Common myeloid progenitor, CD34-positive (primary cell): ENCODE data around the gene KIRREL3.

Source experiments
- CTCF ChIA-PET: fragments of 350-600 bp; sonication (Branson Sonifier 250); formaldehyde crosslinking; loops from one replicate; lab custom pipeline; 2021; ENCODE audit warnings: antibody characterized with exemption; lab: Charles Lee
- POLR2A ChIA-PET: fragments of 350-600 bp; sonication (Branson Sonifier 250); formaldehyde crosslinking; loops from one replicate; lab custom pipeline; 2021; ENCODE audit warnings: antibody characterized with exemption; lab: Charles Lee
- DNase-seq, 3 donors: peaks; one replicate each; pipeline versions ENCODE4 v3.0.0 to v3.0.0-alpha.2; 2013
- H3K27ac ChIP-seq, 2 experiments: 1 replicate in 1 of 2; 2 replicates in 1 of 2; pipeline ENCODE4 v1.7.0; 2013; ENCODE audit warnings: inconsistent platforms in 2 of 2, low read length in 2 of 2, mild to moderate bottlenecking in 2 of 2, low read depth in 1 of 2, moderate library complexity in 1 of 2; ENCODE audit not compliant: severe bottlenecking in 2 of 2, insufficient read depth in 1 of 2, poor library complexity in 1 of 2
- H3K27me3 ChIP-seq, 5 experiments: replicated peaks in 2 of 5; 1 replicate in 3 of 5; 2 replicates in 2 of 5; pipeline versions ENCODE4 v1.6.1 to v1.7.0; 2013; ENCODE audit warnings: low read length in 4 of 5, mild to moderate bottlenecking in 2 of 5, moderate library complexity in 2 of 5, inconsistent platforms in 1 of 5; ENCODE audit not compliant: insufficient read depth in 5 of 5, control insufficient read depth in 4 of 5
- H3K36me3 ChIP-seq, 4 experiments: 1 replicate in 2 of 4; 2 replicates in 2 of 4; pipeline versions ENCODE4 v1.6.1 to v1.7.0; 2013; ENCODE audit warnings: low read length in 3 of 4, control low read depth in 1 of 4, mild to moderate bottlenecking in 1 of 4; ENCODE audit not compliant: control insufficient read depth in 4 of 4, insufficient read depth in 4 of 4
- H3K4me1 ChIP-seq, 4 experiments: 1 replicate in 3 of 4; 2 replicates in 1 of 4; pipeline versions ENCODE4 v1.6.1 to v1.7.1; 2013; ENCODE audit warnings: low read length in 3 of 4, mild to moderate bottlenecking in 3 of 4, control low read depth in 1 of 4, inconsistent platforms in 1 of 4, moderate library complexity in 1 of 4; ENCODE audit not compliant: control insufficient read depth in 4 of 4, insufficient read depth in 4 of 4; ENCODE audit errors: control extremely low read depth in 1 of 4
- H3K4me3 ChIP-seq, 7 experiments: 1 replicate in 4 of 7; 2 replicates in 3 of 7; pipeline versions ENCODE4 v1.5.1 to v1.7.0; 2013; ENCODE audit warnings: mild to moderate bottlenecking in 7 of 7, low read length in 6 of 7, moderate library complexity in 6 of 7, inconsistent platforms in 2 of 7, low read depth in 2 of 7, control low read depth in 1 of 7; ENCODE audit not compliant: insufficient read depth in 4 of 7, control insufficient read depth in 1 of 7; ENCODE audit errors: extremely low read depth in 1 of 7
- H3K9me3 ChIP-seq, 5 experiments: 1 replicate in 4 of 5; 2 replicates in 1 of 5; pipeline versions ENCODE4 v1.6.1 to v1.7.1; 2013; ENCODE audit warnings: low read length in 4 of 5, mild to moderate bottlenecking in 2 of 5, inconsistent platforms in 1 of 5, low read depth in 1 of 5, moderate library complexity in 1 of 5; ENCODE audit not compliant: control insufficient read depth in 4 of 5, insufficient read depth in 2 of 5; ENCODE audit errors: control extremely low read depth in 1 of 5
- WGBS: methylation state at CpG from one replicate; pipeline ENCODE4 v1.1.5; 2013; ENCODE audit not compliant: insufficient coverage; 5-methylcytosine and 5-hydroxymethylcytosine counted together

The KIRREL3 gene

GRCh38 chr11:126768702-126769101 lies 231.9 kb downstream of the KIRREL3 start:
- Histone ChIP-seq H3K9me3 (no peaks in the 10 kb centered on the region), H3K36me3 (no peaks in the 10 kb centered on the region), H3K4me1 (no peaks in the 10 kb centered on the region), H3K27ac (no peak overlapping the region), H3K27me3 (peaks cover 0 to 9% (median 0%) of the 10 kb centered on the region in 5 experiments), H3K4me3 (no peak overlapping the region)
- no peak for DNase-seq
- POLR2A ChIA-PET, result no interaction called here
- CTCF ChIA-PET, result no interaction called here
- WGBS, result 95% methylated on average over 10 of the region's 10 CpGs

GRCh38 chr11:126766440-126766839 lies 234.1 kb downstream of the KIRREL3 start:
- Histone ChIP-seq H3K36me3 (no peaks in the 10 kb centered on the region), H3K9me3 (no peaks in the 10 kb centered on the region), H3K27me3 (peaks cover 0 to 9% (median 0%) of the 10 kb centered on the region in 5 experiments), H3K4me1 (no peaks in the 10 kb centered on the region), H3K4me3 (no peak overlapping the region), H3K27ac (no peak overlapping the region)
- no peak for DNase-seq
- WGBS, result 90% methylated on average over 5 of the region's 6 CpGs
- ChIA-PET CTCF (no interaction called here), POLR2A (no interaction called here)

GRCh38 chr11:126765196-126765595 lies 235.4 kb downstream of the KIRREL3 start:
- Histone ChIP-seq H3K27ac (no peak overlapping the region), H3K36me3 (no peaks in the 10 kb centered on the region), H3K4me3 (no peak overlapping the region), H3K27me3 (peaks cover 0 to 9% (median 2%) of the 10 kb centered on the region in 5 experiments), H3K9me3 (no peaks in the 10 kb centered on the region), H3K4me1 (no peaks in the 10 kb centered on the region)
- no CpG with 5 or more reads among the region's 4 CpGs for WGBS
- DNase-seq, result no peak
- POLR2A ChIA-PET, result interaction anchor here (0.7 kb wide), 1 partner anchor 154 kb away, joined by 3 read pairs; no protein-coding TSS in a partner anchor
- CTCF ChIA-PET, result no interaction called here

GRCh38 chr11:126764231-126764630 lies 236.3 kb downstream of the KIRREL3 start:
- ChIA-PET POLR2A (no interaction called here), CTCF (no interaction called here)
- Histone ChIP-seq H3K4me1 (no peaks in the 10 kb centered on the region), H3K36me3 (no peaks in the 10 kb centered on the region), H3K27ac (no peak overlapping the region), H3K9me3 (no peaks in the 10 kb centered on the region), H3K4me3 (no peak overlapping the region), H3K27me3 (peaks cover 0 to 9% (median 2%) of the 10 kb centered on the region in 5 experiments)
- WGBS, result 87% methylated on average over 7 of the region's 10 CpGs
- DNase-seq, result no peak

- H3K36me3 ChIP-seq, result no peaks in the 10 kb centered on the region
- CTCF ChIA-PET, result interaction anchor here (1.0 kb wide), 1 partner anchor 20 kb away, joined by 3 read pairs; no protein-coding TSS in a partner anchor
- WGBS, result 100% methylated on average over 1 of the region's 2 CpGs
- no peak overlapping the region for H3K27ac ChIP-seq
- no peak for DNase-seq
- POLR2A ChIA-PET, result no interaction called here
- H3K27me3 ChIP-seq, result peaks cover 0 to 2% (median 0%) of the 10 kb centered on the region in 5 experiments
- no peak overlapping the region for H3K4me3 ChIP-seq
- no peaks in the 10 kb centered on the region for H3K4me1 ChIP-seq
- H3K9me3 ChIP-seq, result peaks cover 0 to 3% (median 0%) of the 10 kb centered on the region in 5 experiments
Observed at GRCh38 chr11:126756855-126757254, 243.7 kb downstream of the KIRREL3 start.

- Histone ChIP-seq H3K27ac (no peak overlapping the region), H3K4me3 (no peak overlapping the region), H3K36me3 (no peaks in the 10 kb centered on the region), H3K4me1 (no peaks in the 10 kb centered on the region), H3K27me3 (peaks cover 0 to 2% (median 0%) of the 10 kb centered on the region in 5 experiments), H3K9me3 (peaks cover 0 to 3% (median 0%) of the 10 kb centered on the region in 5 experiments)
- no peak for DNase-seq
- ChIA-PET CTCF (no interaction called here), POLR2A (no interaction called here)
- WGBS, result no CpG with 5 or more reads among the region's 2 CpGs
Observed at GRCh38 chr11:126756421-126756820, 244.1 kb downstream of the KIRREL3 start.

GRCh38 chr11:126755526-126755925 lies 245.0 kb downstream of the KIRREL3 start:
- H3K27me3 ChIP-seq, result no peaks in the 10 kb centered on the region
- WGBS, result 100% methylated on average over 1 of the region's 4 CpGs
- CTCF ChIA-PET, result no interaction called here
- H3K9me3 ChIP-seq, result peaks cover 0 to 3% (median 0%) of the 10 kb centered on the region in 5 experiments
- H3K27ac ChIP-seq, result no peak overlapping the region
- H3K36me3 ChIP-seq, result no peaks in the 10 kb centered on the region
- H3K4me1 ChIP-seq, result no peaks in the 10 kb centered on the region
- POLR2A ChIA-PET, result no interaction called here
- no peak for DNase-seq
- H3K4me3 ChIP-seq, result no peak overlapping the region
